Activated naive CD4-positive, alpha-beta T cell (primary cell): ENCODE results near the gene ZDHHC11B.

Experiments
- DNase-seq, 4 experiments: peaks; one replicate each; lab custom pipeline; 2025; lab: John Stamatoyannopoulos, UW

Gene ZDHHC11B

DNA sequence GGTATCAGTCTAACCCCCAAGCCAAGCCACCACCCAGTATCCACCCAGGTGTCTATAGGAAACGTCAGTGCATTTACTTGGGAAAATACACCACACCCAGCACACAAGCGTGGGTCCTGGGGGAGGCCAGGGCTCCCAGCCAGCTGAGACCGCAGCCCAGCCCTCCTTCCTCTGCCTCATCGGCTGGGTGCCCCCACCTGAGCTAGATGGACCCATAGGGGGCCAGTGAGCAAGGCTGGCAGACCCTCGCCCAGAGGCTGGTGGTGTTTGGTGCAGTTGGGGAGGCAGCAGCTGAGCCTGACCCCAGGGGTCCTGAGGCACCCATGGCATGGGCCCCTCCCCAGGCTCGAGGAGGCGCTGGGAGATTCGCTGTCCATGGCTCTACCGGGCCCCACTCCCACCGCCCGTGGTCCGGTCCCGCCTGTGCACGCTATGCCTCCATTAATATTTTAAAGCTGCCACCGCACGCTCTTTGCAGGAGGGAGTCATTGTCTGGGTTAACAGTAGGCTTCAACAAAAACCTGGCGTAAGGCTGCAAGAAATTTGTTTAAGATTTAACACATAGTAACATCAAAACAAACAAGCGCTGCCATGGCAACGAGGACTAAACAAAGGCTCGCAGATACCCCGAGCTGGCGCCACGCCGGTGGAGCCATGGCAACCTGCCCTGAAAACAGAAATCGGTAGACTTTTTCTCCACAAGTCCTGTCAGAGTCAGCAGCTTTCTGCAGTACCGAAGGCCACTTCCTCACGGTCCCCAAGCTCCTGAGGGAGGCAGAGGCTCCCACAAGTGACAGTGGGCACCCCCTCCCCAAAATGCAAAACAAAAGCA is 112.0 kb downstream of the ZDHHC11B start:
- DNase-seq: peak in 2 of 4 experiments; percentile 38 to 46

DNA sequence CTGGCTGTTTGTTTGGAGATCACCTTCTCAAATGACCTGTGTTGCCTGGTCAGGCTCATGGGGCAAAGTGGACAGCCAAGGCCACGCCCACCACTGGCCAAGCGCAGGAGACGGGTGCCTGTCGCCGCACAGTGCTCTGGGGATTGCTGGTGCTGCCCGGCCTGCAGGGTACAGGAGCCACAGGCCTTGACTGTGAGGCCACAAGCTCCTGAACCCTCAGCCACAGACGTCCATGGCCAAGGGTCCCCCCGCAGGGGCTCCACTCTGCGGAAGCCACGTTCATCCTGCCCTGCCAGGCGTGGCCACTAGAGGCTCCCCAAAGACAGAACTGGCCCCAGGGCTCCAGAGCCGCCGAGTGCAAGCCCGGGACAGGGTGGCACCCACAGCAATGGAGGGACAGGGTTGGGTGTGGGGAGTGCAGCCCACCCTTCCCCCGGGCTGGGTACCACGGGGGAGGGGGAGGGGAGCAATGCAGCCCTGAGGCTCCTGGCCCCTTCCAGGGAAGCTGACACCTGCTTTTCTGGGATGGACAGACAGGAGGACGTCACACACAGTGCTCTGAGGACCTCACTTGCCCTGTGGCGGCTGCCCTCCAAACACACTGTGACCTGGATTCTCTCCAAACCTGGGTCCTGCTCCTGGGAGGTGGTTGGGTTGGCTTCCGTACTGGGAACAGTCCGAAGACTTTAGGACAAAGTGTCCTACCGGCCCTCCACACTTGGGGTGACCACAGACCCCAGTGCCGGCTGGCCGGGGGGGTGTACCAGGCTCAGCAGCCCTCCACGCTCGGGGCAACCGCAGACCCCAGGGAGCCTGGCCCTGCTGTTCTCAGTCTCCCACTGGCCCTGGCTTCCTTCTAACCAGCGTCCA is 112.8 kb downstream of the ZDHHC11B start:
- peak in 3 of 4 experiments; percentile 33 to 67 (median 41) for DNase-seq

DNA sequence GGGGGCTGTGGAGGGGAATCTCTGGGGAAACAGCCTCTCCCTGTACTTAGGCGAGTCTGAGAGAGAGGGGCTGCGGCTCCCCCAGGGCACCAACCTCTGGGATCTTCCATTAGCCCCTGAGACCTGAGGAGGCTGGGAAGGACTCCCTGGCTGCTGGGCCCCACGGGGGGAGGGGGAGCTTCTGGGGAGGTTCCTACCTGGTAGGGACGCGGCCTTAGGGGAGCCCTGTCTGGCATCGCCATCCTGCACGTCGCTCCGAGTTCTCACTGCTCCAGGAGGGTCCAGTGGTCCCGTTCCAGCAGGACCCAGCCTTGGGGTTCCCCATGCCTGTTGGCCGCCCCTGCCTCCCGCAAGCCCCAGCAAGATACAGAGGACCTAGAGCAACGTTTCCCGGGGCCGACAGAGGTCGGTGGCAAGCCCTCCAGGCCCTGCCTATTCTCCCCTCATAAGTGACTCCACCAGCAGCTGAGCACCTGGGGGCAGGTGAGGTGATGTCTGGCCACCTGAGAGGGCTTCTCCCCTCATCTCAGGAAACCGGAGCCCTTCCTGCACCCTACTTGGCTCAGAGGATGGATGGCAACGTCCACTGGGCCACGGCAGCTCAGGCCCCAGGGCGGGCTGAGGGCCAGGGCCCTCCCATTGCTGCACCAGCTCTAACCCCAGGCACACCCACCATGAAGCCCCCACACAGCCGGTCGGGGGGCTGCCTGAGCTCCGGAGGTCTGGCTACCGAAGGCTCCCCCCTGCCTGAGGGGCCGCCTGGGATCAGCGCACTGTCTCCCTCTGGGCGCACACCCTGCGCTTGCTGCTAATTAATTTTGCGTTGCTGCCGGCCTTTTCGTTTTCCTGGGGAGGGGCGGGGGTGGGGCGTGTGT is 113.9 kb downstream of the ZDHHC11B start:
- no peak for DNase-seq

DNA sequence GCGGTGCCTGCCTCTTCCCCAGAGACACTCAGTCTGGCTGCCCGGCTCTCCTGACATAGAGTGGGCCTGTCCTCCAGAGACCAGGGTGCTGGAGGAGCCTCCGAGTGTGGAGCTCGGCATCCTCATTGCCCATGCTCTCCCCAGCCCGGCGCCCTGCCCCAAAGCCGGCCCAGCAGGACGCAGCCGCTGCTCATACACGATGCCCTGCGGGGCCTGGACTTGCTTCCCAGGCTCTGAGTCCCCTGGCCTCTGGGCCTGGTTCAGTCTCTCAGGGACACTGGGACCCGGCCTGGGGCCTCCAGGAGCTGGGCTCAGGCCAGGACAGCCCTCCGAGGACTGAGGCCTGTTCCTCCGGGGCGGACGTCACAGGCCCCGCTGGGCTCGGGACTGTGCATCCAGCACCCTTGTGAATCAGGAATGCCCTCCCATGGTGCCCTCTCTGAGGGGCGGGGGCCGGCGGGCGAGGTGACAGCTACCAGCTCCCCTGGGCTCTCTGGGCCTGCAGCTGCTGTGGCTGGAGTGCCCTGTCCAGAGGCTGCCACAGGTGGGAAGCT is 114.6 kb downstream of the ZDHHC11B start:
- DNase-seq: no peak

DNA sequence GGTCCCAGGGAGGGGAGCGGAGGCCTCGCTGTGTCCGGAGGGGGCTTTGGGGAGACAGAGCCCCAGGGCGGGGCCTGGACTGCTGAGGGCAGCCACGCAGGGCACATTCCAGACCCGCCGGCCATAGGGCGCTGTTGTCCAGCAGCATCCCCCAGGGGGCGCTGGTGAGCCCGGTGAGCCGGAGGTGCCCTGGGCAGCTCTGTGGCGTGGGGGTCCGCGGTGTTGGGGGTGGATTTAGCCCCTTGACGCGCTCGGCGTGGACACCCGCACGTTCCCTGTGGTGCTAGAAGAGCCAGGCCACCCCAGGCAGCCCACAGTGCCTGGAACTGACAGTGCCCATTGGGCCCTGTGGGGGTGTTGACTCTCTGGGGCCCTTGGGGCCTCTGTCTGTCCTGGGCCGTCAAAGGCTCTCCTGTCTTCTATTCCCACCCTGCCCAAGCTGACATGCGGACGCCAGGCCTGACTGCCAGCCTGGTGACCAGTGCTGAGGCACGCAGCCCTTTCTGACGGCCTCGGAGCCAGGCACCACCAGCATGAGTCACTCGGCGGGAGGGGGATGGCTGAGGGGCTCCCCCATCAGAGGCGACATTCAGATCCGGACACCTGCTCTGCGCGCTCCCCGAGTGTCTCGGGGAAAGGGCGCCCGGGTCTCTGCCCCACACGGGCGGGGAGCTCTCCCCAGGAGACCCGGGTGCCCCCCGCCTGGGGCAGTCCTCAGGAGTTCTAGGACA is 115.3 kb downstream of the ZDHHC11B start:
- DNase-seq: peak in 2 of 4 experiments; percentile 33 to 43

DNA sequence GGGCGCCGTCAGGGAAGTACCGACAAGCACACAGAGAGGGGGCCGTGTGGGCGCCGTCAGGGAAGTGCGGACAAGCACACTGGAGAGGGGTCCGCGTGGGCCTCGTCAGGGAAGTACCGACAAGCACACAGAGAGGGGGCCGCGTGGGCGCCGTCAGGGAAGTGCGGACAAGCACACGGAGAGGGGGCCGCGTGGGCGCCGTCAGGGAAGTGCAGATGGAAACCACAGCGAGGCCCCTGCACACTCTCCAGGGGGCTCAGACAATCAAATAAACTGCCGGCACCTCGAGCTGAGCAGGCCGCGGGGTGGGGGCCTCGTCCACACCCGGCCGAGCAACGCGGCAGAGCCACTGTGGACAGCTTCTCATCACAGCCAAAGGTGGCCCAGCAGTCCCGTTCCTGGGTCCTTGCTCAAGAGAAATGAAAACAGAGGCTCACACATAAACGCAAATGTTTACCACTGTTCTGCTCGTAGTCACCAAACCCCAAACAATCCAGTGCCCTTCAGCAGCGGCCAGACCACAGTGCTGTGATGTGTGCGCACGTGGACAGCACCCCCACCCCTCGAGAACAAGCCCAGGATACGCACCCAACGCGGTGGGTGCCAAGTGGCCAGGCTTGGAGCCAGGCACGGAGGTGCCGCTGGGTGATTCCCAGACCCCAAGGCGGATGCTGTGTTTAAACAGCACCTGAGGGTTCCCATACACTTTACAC is 116.1 kb downstream of the ZDHHC11B start:
- no peak for DNase-seq

DNA sequence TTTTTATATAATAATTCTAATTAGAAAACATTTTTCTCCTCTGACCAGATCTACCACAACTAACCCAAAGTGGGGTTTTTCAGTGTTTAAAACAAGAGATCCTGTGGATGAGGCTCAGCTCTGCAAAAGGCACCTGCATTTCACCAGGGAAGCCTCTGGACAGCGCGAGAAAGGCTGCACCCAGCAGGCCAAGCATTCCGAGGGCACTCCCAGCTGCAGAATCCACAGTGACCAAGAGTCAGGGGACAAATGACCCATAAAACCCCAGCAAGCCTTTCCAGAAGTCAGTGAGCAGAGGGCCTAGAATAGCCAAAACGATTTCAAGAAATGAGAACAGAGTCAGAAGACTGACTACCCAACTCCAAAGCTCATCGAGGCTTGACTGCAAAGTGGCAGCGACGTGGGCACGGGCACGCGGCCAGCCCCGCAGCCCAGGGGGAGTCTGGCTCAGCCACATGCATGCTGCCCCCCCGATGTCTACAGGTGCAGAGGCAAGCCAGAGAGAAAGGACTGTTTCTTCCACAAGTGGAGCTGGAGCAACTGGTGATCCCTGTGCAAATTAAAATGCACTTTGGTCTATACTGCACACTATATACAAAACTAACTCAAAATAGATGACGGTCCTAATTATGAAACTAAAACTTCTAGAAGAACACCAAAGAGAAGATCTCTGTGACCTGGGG is 117.6 kb downstream of the ZDHHC11B start:
- DNase-seq: no peak

DNA sequence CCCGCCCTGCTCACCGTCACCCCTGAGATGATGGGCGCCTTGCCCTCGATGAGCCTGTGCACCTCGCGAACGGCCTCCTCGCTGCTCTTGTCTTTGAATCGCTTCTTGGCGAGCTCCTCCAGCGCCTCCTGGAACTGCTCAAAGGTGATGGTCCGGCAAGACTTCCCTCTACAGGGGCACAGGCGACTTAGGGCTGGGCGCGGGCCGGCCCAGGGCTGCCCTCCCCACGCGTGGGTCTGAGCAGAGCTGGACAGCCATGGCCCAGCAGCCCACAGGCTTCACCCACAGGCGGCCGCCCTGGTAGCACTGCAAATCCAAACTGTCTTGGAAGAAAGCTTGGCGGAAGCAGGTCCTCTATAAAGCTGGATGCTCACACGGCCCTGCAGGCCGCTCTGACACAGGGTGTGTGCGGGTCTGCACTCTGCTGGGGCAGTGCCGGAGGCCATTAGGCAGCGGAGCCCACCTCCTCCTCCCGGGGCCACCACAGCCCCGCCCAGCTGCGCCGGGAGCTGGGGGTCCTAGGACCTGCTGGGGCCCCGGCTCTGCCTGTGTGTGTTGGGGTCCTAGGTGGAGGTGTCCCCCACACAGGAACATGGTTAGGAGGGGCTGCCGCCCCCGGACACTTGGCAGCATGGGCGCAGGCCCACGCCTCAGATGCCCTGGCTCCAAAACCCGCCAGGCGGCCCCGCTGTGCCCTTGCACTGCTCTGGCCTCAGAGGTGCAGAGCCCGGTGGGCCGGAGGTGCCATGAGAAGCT is 118.4 kb downstream of the ZDHHC11B start:
- no peak for DNase-seq

DNA sequence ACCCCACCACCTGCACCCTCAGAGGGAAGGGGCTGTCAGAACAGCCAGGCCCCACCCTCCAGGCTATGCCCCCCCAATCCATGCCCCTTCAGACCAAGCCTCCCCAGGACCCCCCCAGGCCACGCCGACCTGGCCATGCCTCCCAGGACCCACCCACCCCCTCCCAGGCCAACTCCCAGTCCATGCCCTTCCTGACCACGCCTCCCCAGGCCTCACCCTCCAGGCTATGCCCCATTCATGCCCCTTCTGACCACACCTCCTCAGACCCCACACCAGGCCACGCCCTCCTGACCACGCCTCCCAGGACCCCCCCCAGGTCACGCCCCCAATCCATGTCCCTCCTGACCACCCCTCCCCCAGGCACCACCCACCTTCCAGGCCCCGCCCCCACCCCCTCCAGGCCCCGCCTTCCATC is 119.0 kb downstream of the ZDHHC11B start:
- no peak for DNase-seq

DNA sequence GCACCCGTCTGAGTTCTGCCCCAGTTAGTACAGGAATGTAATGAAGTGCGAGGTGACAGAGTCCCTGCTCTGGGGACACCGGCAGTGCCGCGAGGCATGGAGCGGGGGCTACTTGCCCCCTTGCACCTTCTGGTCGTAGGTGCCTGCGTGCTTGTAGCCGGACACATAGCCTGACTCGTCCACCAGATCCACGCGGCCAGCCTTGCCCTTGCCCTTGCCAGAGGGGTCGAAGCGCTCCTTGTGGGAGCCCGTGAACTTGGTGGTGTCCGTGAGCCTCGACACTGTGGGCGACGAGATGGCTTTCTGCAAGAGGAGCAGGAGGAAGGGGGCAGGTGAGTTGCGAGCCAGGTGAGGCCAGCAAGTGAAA is 119.6 kb downstream of the ZDHHC11B start:
- no peak for DNase-seq

DNA sequence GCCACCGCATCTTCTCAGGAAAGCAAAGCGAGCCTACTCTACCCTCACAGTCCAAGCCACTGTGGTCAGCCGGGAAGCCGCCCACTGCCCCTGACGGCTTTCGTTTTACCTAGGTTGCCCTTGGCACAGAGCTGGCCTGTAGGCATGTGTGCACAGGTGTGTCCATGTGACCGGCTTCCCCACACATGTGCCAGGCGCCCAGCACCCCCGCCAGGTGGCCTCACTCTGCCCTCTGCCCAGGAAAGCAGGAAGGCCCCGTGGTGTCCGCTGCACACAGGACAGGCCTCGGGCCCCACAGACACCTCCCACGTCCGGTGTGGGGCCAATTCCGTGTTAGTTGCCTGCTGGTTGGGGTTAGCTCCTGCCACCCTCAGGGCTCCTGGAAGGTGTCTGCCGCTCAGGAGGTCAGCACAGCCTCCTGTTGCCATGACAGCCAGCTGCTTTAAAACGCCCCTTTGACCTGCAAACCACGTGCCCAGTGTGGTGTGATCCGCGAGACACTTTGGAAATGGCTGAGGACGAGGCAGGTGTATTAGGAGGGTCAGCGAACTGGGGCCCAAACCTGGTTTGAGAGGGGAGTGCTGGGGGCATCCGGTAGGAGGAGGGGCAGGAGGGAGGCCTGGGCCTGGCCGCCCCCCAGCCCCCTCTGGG is 120.1 kb downstream of the ZDHHC11B start:
- no peak for DNase-seq

DNA sequence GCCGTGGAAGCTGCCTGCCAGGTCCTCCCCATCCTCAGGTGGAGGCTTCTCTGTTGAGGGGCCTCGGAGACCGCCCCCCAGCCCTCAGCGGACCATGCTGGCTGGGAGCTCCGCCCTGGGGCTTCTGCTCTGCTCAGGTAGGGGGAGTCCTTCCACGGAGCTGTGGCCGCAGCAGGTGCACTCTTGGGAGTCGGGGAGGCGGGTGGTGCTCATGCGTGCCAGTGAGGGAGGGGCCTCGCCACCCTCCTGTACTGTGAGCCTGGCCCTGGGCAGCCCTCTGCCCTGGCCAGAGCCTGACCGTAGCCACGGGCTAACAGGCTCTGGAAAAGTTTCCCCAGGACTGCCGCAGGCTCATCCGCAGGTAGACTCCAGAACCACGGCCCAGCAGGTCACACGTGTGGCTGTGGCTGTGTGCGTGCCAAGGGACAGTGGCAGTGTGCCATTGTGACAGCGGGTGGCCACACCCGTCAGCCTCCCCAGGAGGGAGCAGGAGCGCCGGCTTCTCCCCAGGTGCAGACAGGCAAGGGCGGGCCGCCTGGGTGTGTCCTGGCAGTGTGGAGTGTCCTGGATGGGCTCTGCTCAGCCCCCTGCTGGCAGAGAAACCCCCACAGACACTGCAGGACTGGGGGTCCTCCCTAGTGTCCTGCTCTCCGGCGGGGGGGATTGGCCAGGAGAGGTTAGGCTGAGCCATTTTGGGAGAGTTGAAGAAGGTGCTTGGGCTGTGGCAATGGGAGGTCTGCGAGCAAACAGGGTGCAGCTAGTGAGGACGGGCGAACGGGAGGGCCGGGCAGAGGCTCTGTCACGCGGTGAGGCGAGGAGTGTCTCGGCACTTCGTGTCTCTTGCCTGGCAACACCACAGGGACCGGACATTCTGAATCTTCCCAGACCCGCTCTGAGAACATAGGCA is 120.8 kb downstream of the ZDHHC11B start:
- DNase-seq: no peak

DNA sequence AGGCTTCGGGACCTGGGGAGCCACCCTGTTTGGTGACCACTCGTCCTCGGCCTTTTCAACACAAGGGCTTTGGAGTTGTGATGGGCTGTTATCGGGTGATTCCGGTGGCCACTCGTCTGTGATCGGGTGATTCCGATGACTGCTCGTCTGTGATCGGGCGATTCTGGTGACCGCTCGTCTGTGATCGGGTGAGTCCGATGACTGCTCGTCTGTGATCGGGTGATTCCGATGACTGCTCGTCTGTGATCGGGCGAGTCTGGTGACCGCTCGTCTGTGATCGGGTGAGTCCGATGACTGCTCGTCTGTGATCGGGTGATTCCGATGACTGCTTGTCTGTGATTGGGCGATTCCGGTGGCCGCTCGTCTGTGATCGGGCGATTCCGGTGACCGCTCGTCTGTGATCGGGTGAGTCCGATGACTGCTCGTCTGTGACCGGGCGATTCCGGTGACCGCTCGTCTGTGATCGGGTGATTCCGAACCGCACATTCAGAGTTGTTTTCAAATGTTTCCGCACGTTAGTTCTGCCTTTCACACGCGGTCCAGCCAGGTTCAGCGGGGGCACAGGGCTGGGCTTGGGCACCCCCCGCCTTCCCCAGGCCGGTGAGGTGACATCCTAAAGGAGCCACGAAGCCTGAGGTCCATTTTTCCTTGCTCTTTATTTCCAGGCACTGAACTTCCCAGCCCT is 121.6 kb downstream of the ZDHHC11B start:
- no peak for DNase-seq

DNA sequence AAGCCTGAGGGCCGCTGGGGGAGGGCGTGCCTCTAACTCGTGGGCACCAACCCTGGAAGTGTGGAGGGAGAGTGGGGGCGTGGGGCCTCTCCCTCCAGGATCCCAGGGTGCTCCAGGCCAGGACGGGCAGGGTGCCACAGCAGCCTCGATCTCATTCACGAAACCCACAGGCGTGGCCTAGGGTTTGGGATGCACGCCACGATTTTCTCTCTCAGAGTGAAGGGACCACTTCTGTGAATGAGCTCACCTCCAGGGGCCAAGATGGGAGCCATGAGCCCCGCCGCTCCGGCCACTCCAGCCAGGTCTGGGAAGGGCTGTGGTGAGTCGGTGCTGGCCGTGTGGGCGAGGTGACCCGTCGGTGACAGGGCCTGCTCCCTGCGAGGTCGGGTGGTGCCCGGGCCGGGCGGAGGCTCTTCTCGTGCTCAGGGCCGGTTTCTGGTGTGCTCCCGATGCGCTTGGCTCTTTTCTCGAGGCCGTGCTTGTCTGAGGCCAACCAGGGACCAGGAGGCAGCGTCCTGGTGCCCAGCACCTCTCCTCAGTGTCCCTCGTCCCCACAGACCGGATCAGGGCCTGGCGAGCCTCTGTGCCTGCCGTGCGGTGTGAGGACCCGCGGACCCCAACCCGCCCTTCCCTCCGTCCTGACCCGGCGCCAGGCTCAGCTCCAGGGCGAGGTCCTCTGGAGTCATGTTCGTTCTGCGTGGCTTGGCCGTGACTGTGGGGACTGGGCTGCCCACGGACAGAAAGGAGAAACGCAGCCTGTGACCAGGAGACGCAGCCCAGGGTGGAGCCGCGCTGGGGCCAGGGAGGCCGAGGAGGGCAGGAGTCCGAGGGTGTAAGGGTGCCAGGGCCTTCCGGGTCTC is 122.4 kb downstream of the ZDHHC11B start:
- DNase-seq: no peak

DNA sequence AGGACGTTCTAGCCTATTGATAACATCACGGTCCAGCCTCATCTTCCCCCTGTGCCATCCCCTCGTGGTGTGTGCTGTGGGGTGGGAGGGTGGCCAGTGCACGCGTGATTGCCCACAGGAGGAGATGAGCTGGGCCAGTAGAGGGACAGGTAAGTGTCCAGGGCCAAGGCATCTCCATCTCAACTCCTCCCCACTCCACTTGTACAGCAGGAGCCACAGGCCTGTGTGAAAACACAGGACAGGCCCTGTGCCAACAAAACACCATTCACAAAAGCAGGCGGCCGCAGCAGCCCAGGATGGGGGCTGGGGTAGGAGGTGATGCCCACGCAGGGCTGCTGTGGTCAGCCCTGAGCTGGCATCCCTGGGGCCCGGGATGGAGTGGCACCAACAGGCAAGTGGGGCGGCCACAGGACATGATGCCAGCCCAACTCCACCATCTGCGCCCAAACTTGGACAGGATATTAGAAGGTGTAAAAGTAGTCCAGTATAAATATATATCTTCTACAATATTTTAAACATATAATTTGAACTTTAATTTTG is 124.0 kb downstream of the ZDHHC11B start:
- no peak for DNase-seq
